ENCODE measurements around the gene PDLIM3. TPM values are rescaled to one million over a fixed set of nuclear protein-coding genes. Genes with fewer than 3 reads are reported as not detected.

The PDLIM3 gene
- total and polyA plus RNA-seq, 2 experiments from 2014 or later, result 8.5 to 18.0 TPM

DNA sequence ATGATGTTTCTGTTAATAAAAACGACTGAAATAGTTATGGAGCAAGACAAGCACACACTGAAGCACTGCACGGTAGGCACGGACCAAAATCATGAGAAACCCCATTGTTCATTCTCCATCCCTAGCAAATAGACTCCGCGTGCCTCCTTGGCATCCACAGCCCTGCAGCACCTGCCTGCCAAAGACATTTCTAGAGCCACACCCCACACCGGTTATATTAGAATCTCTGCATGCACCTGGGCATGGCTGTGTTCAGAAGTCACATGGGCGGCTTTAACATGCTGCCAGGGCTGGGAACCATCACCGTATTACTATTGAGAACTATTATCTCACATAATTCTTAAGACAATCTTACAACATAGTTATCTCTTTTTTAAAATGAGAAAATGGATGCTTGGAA lies 5.9 kb downstream of the PDLIM3 start (continued):
- TF ChIP-seq POLR2AphosphoS5 (IDR thresholded peaks at IDR 0.05; ENCODE audit: low read depth), result no peak
- TF ChIP-seq EZH2 (IDR thresholded peaks at IDR 0.05; ENCODE audit: low read depth, unreplicated experiment), result no peak
- TF ChIP-seq, protein P1, sequence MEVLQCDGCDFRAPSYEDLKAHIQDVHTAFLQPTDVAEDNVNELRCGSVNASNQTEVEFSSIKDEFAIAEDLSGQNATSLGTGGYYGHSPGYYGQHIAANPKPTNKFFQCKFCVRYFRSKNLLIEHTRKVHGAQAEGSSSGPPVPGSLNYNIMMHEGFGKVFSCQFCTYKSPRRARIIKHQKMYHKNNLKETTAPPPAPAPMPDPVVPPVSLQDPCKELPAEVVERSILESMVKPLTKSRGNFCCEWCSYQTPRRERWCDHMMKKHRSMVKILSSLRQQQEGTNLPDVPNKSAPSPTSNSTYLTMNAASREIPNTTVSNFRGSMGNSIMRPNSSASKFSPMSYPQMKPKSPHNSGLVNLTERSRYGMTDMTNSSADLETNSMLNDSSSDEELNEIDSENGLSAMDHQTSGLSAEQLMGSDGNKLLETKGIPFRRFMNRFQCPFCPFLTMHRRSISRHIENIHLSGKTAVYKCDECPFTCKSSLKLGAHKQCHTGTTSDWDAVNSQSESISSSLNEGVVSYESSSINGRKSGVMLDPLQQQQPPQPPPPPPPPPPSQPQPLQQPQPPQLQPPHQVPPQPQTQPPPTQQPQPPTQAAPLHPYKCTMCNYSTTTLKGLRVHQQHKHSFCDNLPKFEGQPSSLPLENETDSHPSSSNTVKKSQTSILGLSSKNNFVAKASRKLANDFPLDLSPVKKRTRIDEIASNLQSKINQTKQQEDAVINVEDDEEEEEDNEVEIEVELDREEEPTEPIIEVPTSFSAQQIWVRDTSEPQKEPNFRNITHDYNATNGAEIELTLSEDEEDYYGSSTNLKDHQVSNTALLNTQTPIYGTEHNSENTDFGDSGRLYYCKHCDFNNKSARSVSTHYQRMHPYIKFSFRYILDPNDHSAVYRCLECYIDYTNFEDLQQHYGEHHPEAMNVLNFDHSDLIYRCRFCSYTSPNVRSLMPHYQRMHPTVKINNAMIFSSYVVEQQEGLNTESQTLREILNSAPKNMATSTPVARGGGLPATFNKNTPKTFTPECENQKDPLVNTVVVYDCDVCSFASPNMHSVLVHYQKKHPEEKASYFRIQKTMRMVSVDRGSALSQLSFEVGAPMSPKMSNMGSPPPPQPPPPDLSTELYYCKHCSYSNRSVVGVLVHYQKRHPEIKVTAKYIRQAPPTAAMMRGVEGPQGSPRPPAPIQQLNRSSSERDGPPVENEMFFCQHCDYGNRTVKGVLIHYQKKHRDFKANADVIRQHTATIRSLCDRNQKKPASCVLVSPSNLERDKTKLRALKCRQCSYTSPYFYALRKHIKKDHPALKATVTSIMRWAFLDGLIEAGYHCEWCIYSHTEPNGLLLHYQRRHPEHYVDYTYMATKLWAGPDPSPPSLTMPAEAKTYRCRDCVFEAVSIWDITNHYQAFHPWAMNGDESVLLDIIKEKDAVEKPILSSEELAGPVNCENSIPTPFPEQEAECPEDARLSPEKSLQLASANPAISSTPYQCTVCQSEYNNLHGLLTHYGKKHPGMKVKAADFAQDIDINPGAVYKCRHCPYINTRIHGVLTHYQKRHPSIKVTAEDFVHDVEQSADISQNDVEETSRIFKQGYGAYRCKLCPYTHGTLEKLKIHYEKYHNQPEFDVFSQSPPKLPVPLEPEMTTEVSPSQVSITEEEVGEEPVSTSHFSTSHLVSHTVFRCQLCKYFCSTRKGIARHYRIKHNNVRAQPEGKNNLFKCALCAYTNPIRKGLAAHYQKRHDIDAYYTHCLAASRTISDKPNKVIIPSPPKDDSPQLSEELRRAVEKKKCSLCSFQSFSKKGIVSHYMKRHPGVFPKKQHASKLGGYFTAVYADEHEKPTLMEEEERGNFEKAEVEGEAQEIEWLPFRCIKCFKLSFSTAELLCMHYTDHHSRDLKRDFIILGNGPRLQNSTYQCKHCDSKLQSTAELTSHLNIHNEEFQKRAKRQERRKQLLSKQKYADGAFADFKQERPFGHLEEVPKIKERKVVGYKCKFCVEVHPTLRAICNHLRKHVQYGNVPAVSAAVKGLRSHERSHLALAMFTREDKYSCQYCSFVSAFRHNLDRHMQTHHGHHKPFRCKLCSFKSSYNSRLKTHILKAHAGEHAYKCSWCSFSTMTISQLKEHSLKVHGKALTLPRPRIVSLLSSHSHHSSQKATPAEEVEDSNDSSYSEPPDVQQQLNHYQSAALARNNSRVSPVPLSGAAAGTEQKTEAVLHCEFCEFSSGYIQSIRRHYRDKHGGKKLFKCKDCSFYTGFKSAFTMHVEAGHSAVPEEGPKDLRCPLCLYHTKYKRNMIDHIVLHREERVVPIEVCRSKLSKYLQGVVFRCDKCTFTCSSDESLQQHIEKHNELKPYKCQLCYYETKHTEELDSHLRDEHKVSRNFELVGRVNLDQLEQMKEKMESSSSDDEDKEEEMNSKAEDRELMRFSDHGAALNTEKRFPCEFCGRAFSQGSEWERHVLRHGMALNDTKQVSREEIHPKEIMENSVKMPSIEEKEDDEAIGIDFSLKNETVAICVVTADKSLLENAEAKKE (CRISPR knock-in tag; IDR thresholded peaks at IDR 0.05), result no peak

DNA sequence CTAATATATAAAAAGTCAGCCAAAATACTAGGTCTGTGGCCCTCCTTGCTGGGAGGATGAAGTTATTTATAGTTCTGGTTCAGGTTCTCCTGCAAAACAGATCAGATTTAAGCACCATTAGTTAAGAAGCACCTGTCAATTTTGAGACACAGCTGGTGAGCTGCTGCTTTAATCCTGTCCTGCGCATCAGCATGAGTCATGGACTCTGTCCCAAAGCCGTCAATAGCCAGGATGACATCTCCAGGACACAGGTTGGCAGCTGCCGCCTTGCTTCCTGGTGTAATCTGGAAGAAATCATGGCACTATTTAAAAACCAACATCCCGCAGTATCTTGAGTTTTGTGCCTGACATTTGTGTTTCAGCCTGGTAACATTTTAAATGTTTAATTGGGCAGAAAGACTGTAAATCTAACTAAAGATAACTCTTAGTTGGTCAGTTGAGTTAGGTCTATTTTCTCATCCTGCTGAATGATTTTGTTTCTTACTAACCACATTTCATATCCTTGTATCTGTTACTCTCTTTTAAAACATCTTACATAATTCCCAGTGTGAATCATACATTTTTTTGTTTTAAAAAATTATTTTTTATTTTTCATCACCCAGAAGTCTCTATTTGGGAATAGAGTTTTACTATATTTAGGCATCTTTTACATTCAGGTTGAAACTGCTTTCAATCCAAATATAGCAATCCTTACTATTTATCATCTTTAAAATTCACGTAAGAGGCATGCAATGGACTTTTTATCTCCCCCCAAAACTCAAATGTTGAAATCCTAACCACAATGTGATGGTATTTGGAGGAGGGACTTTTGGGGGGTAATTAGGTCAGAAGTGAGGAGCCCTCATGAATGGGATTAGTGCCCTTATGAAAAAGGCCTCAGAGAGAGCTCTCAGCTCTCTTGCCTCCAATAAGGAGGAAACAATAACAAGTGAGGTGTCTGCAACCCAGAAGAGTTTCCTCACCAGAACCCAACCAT lies 10.1 kb downstream of the PDLIM3 start:
- Mint-ChIP-seq H3K4me3 (no peak overlapping the region), H3K4me1 (no peaks in the 10 kb centered on the region), H3K27me3 (ENCODE audit: insufficient read depth, low read depth, poor library complexity) (no peaks in the 10 kb centered on the region), H3K9me3 (no peaks in the 10 kb centered on the region; the same call in 2 of the 3 replicates), H3K27ac (no peak overlapping the region), H3K36me3 (ENCODE audit: low read depth) (peaks cover 2% of the 10 kb centered on the region; the same call in 1 of the 3 replicates)
- Histone ChIP-seq H4K20me1 (replicated peaks; ENCODE audit: insufficient read depth) (no peaks in the 10 kb centered on the region), H3K27ac (ENCODE audit: low read depth) (no peak overlapping the region), H3K79me2 (replicated peaks; ENCODE audit: insufficient read depth) (no peaks in the 10 kb centered on the region), H3F3A (replicated peaks; ENCODE audit: low read depth) (no peaks in the 10 kb centered on the region), H3K9me2 (ENCODE audit: insufficient read depth) (no peaks in the 10 kb centered on the region), H3K27me3 (ENCODE audit: insufficient read depth) (no peaks in the 10 kb centered on the region), H3K36me3 (ENCODE audit: insufficient read depth) (no peaks in the 10 kb centered on the region), H2AFZ (no peak overlapping the region), H3K4me2 (no peak overlapping the region), H3K4me3 (no peak overlapping the region), H3K4me1 (ENCODE audit: insufficient read depth) (no peaks in the 10 kb centered on the region)
- ATAC-seq (no peak), DNase-seq (ENCODE audit: low spot score) (no peak)
- TF ChIP-seq ZNF114 (CRISPR knock-in tag; IDR thresholded peaks at IDR 0.05), result no peak
- TF ChIP-seq, protein P1 (CRISPR knock-in tag; IDR thresholded peaks at IDR 0.05), result no peak
- TF ChIP-seq ZNF331 (CRISPR knock-in tag; IDR thresholded peaks at IDR 0.05; ENCODE audit: low read depth), result no peak

Measured in GM23338 (cell line).